H9 (cell line): ENCODE results near the gene DCLRE1A. TPM values are rescaled to one million over a fixed set of nuclear protein-coding genes. Genes with fewer than 3 reads are reported as not detected.

Experiments
- DNase-seq: peaks from one replicate; pipeline ENCODE4 v3.0.0-alpha.2; 2017
- H2AFZ ChIP-seq: one replicate; pipeline ENCODE4 v1.6.1; 2013; ENCODE audit warnings: mild to moderate bottlenecking, low read length, control low read depth, moderate library complexity
- H2AK5ac ChIP-seq: 2 replicates; pipeline ENCODE4 v1.6.1; 2013; ENCODE audit warnings: low read length, control low read depth, mixed read lengths; ENCODE audit not compliant: insufficient read length
- H2BK120ac ChIP-seq: one replicate; pipeline ENCODE4 v1.6.1; 2013; ENCODE audit warnings: low read depth, mild to moderate bottlenecking, low read length, control low read depth, inconsistent platforms; ENCODE audit not compliant: poor library complexity, severe bottlenecking
- H2BK12ac ChIP-seq: 2 replicates; pipeline ENCODE4 v1.6.1; 2013; ENCODE audit warnings: low read length, control low read depth, mixed read lengths, low read depth; ENCODE audit not compliant: insufficient read length
- H2BK15ac ChIP-seq: 2 replicates; pipeline ENCODE4 v1.6.1; 2013; ENCODE audit warnings: low read depth, low read length, control low read depth
- H2BK20ac ChIP-seq: one replicate; pipeline ENCODE4 v1.6.1; 2013; ENCODE audit warnings: low read depth, mild to moderate bottlenecking, low read length, control low read depth, inconsistent platforms; ENCODE audit not compliant: poor library complexity, severe bottlenecking
- H2BK5ac ChIP-seq: 2 replicates; pipeline ENCODE4 v1.6.1; 2013; ENCODE audit warnings: low read length, control low read depth, mixed read lengths; ENCODE audit not compliant: insufficient read length
- H3K14ac ChIP-seq: 2 replicates; pipeline ENCODE4 v1.6.1; 2013; ENCODE audit warnings: low read length, control low read depth; ENCODE audit not compliant: insufficient read depth
- H3K18ac ChIP-seq: 2 replicates; pipeline ENCODE4 v1.6.1; 2013; ENCODE audit warnings: low read depth, mild to moderate bottlenecking, mixed read lengths, low read length, control low read depth; ENCODE audit not compliant: insufficient read length
- H3K23ac ChIP-seq: 2 replicates; pipeline ENCODE4 v1.6.1; 2013; ENCODE audit warnings: low read length, control low read depth, mixed read lengths, low read depth; ENCODE audit not compliant: insufficient read length
- H3K23me2 ChIP-seq: 2 replicates; pipeline ENCODE4 v1.6.1; 2013; ENCODE audit warnings: low read depth, mild to moderate bottlenecking, mixed read lengths, low read length, control low read depth; ENCODE audit not compliant: insufficient read length, poor library complexity, severe bottlenecking
- H3K27ac ChIP-seq: 2 replicates; pipeline ENCODE4 v1.5.1; 2013; ENCODE audit warnings: low read length, control low read depth, mixed read lengths, low read depth; ENCODE audit not compliant: insufficient read length
- H3K27me3 ChIP-seq: 2 replicates; pipeline ENCODE4 v1.6.1; 2013; ENCODE audit warnings: low read length, control low read depth, inconsistent platforms; ENCODE audit not compliant: insufficient read depth
- H3K4ac ChIP-seq: 2 replicates; pipeline ENCODE4 v1.6.1; 2013; ENCODE audit warnings: low read depth, mild to moderate bottlenecking, control low read depth, inconsistent platforms, low read length, moderate library complexity
- H3K4me1 ChIP-seq: 2 replicates; pipeline ENCODE4 v1.6.1; 2013; ENCODE audit warnings: low read length, control low read depth, inconsistent platforms; ENCODE audit not compliant: insufficient read depth
- H3K4me2 ChIP-seq: 2 replicates; pipeline ENCODE4 v1.6.1; 2013; ENCODE audit warnings: low read length, control low read depth, mixed read lengths; ENCODE audit not compliant: insufficient read length, insufficient read depth
- H3K56ac ChIP-seq: 2 replicates; pipeline ENCODE4 v1.6.1; 2013; ENCODE audit warnings: low read depth, mild to moderate bottlenecking, mixed read lengths, low read length, control low read depth; ENCODE audit not compliant: insufficient read length
- H3K79me1 ChIP-seq: 2 replicates; pipeline ENCODE4 v1.6.1; 2013; ENCODE audit warnings: low read depth, mild to moderate bottlenecking, moderate library complexity, low read length, control low read depth, inconsistent platforms; ENCODE audit not compliant: insufficient read depth, poor library complexity, severe bottlenecking
- H3K79me2 ChIP-seq: 2 replicates; pipeline ENCODE4 v1.6.1; 2013; ENCODE audit warnings: low read length, control low read depth, inconsistent platforms; ENCODE audit not compliant: insufficient read depth
- H3K9ac ChIP-seq: 2 replicates; pipeline ENCODE4 v1.6.1; 2013; ENCODE audit warnings: low read length, control low read depth, mixed read lengths; ENCODE audit not compliant: insufficient read length; ENCODE audit errors: extremely low read depth
- H3K9me3 ChIP-seq: one replicate; pipeline ENCODE4 v1.6.1; 2013; ENCODE audit warnings: low read depth, low read length, inconsistent platforms; ENCODE audit not compliant: control insufficient read depth
- H3T11ph ChIP-seq: one replicate; pipeline ENCODE4 v1.6.1; 2013; ENCODE audit warnings: mild to moderate bottlenecking, low read length, control low read depth, inconsistent platforms
- H4K20me1 ChIP-seq: one replicate; pipeline ENCODE4 v1.6.1; 2013; ENCODE audit not compliant: control insufficient read depth, insufficient read length, insufficient read depth
- H4K5ac ChIP-seq: 2 replicates; pipeline ENCODE4 v1.6.1; 2013; ENCODE audit warnings: low read depth, mild to moderate bottlenecking, mixed read lengths, low read length, control low read depth; ENCODE audit not compliant: insufficient read length
- H4K8ac ChIP-seq: replicated peaks from 2 replicates; pipeline ENCODE4 v1.6.1; 2013; ENCODE audit warnings: low read length, control low read depth, mixed read lengths, low read depth; ENCODE audit not compliant: insufficient read length
- H4K91ac ChIP-seq: 2 replicates; pipeline ENCODE4 v1.6.1; 2013; ENCODE audit warnings: low read depth, mild to moderate bottlenecking, moderate library complexity, mixed read lengths, low read length, control low read depth; ENCODE audit not compliant: insufficient read length
- H3K27ac Mint-ChIP-seq, 3 experiments: 2 replicates in 2 of 3; 3 replicates in 1 of 3; pipeline ENCODE4 v1.8.0; 2020 to 2021; ENCODE audit warnings: mixed read lengths in 3 of 3, mild to moderate bottlenecking in 1 of 3, moderate library complexity in 1 of 3
- H3K27me3 Mint-ChIP-seq: 2 replicates; pipeline ENCODE4 v1.8.0; 2021; ENCODE audit warnings: low read depth, mild to moderate bottlenecking, moderate library complexity, mixed read lengths
- H3K36me3 Mint-ChIP-seq, 3 experiments: 2 replicates in 2 of 3; 3 replicates in 1 of 3; pipeline ENCODE4 v1.8.0; 2020 to 2021; ENCODE audit warnings: low read depth in 3 of 3, mixed read lengths in 3 of 3; ENCODE audit not compliant: insufficient read depth in 1 of 3
- H3K4me1 Mint-ChIP-seq, 2 experiments: 2 replicates each; pipeline ENCODE4 v1.8.0; 2020; ENCODE audit warnings: mixed read lengths in 2 of 2
- H3K4me3 Mint-ChIP-seq, 2 experiments: 2 replicates in 1 of 2; 3 replicates in 1 of 2; pipeline ENCODE4 v1.8.0; 2020 to 2021; ENCODE audit warnings: mild to moderate bottlenecking in 2 of 2, mixed read lengths in 2 of 2, moderate library complexity in 1 of 2
- H3K9me3 Mint-ChIP-seq, 2 experiments: 2 replicates in 1 of 2; 3 replicates in 1 of 2; pipeline ENCODE4 v1.8.0; 2020; ENCODE audit warnings: mild to moderate bottlenecking in 2 of 2, mixed read lengths in 2 of 2, moderate library complexity in 1 of 2
- WGBS: extraction: QIAGEN DNeasy Blood & Tissue Kit; methylation state at CpG from one replicate; pipeline ENCODE4 v1.1.7; 2013; ENCODE audit warnings: missing lambda C conversion rate, low lambda C conversion rate, mixed read lengths; ENCODE audit not compliant: insufficient read length; ENCODE audit errors: extremely low coverage; 5-methylcytosine and 5-hydroxymethylcytosine counted together
- total RNA-seq: library from RNA; stranded (reverse); gene quantifications from 2 replicates; pipeline ENCODE4 v1.2.1, GENCODE V29; 2021
- TF ChIP-seq, protein P1 (sequence below): fragments of 200-600 bp; sonication (generic); conservative IDR thresholded peaks from 3 replicates; pipeline ENCODE4 v1.8.0; 2021; ENCODE audit warnings: antibody characterized with exemption, mild to moderate bottlenecking

DCLRE1A gene
- total RNA-seq, 1 experiment from 2014 or later: 9.9 TPM

DNA sequence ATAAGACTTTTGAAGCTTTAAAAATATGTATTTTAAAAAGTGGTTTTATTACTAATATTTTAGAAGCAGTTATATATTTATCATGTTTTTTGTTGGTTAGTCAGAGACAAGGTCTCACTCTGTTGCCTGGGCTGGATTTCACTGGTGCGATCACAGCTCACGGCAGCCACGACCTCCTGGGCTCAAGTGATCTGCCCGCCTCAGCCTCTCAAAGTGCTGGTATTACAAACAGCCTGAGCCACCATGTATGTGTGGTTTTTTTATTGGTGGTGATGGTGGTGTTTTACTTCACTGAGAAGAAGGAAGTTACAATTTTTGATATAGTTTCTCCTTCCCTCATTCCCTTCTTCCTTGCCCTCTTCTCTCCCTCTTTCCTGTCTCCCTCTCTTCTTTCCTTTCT lies 14.0 kb upstream of the DCLRE1A start:
- WGBS: no CpG with 5 or more reads among the region's 4 CpGs
- Histone ChIP-seq H4K5ac (no peak overlapping the region), H4K20me1 (no peaks in the 10 kb centered on the region), H3K79me1 (peaks cover 4% of the 10 kb centered on the region), H2AFZ (no peak overlapping the region), H3K9me3 (no peaks in the 10 kb centered on the region), H2BK5ac (no peak overlapping the region), H4K8ac (no peak overlapping the region), H3K79me2 (0 out of 2 replicates have a peak, but pooled peaks cover 2% of the 10 kb centered on the region), H3K56ac (no peak overlapping the region), H3K27me3 (no peaks in the 10 kb centered on the region), H3T11ph (no peak overlapping the region), H3K23ac (no peak overlapping the region), H3K14ac (no peak overlapping the region), H2BK12ac (no peak overlapping the region), H3K9ac (no peak overlapping the region), H2BK20ac (no peak overlapping the region), H2BK120ac (no peak overlapping the region), H3K27ac (no peak overlapping the region), H3K4ac (no peak overlapping the region), H3K4me1 (no peaks in the 10 kb centered on the region), H3K4me2 (no peak overlapping the region), H2BK15ac (no peak overlapping the region), H2AK5ac (no peak overlapping the region), H4K91ac (no peak overlapping the region), H3K18ac (no peak overlapping the region), H3K23me2 (no peaks in the 10 kb centered on the region)
- H3K4me1 Mint-ChIP-seq: no peaks in the 10 kb centered on the region
- no peaks in the 10 kb centered on the region for H3K27me3 Mint-ChIP-seq
- DNase-seq: no peak
- peaks cover 8 to 9% of the 10 kb centered on the region in 2 experiments for H3K9me3 Mint-ChIP-seq
- peak overlapping the region in 1 of 3 experiments; percentile 4; a peak in 1 of 7 replicates for H3K27ac Mint-ChIP-seq
- TF ChIP-seq, protein P1, sequence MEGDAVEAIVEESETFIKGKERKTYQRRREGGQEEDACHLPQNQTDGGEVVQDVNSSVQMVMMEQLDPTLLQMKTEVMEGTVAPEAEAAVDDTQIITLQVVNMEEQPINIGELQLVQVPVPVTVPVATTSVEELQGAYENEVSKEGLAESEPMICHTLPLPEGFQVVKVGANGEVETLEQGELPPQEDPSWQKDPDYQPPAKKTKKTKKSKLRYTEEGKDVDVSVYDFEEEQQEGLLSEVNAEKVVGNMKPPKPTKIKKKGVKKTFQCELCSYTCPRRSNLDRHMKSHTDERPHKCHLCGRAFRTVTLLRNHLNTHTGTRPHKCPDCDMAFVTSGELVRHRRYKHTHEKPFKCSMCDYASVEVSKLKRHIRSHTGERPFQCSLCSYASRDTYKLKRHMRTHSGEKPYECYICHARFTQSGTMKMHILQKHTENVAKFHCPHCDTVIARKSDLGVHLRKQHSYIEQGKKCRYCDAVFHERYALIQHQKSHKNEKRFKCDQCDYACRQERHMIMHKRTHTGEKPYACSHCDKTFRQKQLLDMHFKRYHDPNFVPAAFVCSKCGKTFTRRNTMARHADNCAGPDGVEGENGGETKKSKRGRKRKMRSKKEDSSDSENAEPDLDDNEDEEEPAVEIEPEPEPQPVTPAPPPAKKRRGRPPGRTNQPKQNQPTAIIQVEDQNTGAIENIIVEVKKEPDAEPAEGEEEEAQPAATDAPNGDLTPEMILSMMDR: no peak
- peaks cover 22 to 35% (median 33%) of the 10 kb centered on the region in 3 experiments for H3K36me3 Mint-ChIP-seq
- H3K4me3 Mint-ChIP-seq: no peak overlapping the region
